GM18502 (cell line): Measurements from ENCODE around the gene IL34.

Source experiments
- ATAC-seq: cut with Tn5 transposase; IDR thresholded peaks from one replicate; pipeline ENCODE4 v1.9.1; 2021; ENCODE audit warnings: mild to moderate bottlenecking; ENCODE audit not compliant: unreplicated experiment, poor library complexity

The IL34 gene

DNA sequence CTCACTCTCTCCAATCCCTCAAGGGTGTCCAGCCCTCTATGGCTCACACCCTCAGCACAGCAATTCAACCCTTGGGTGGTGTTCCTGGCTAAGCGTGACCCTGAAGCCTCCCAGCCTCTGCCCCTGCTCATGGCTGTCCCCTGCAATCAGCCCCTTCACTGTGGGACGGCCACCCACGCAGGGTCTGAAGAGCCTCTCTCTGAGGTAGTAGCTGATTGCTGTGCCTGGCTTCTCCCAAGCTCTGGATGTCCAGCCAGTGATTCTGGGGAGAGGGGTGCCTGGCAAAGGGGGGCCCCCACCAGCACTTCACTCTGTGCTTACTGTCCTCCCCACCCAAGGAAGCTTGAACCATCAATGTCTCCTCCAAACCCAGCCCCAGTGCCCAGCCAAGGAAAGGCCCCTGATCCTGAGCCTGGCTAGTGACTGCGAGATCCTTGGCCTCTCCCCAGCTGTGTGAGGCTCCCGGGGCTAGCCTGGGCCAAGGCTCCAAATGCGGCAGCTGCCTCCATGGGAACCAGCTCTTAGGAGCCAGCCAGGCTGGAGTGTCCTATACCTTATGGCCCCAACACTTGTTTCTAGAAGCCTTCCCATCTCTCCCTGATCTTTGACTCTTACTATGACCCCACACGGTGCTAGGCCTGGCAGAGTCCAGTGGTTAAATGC, 29.6 kb downstream of the IL34 start:
- ATAC-seq: no peak

DNA sequence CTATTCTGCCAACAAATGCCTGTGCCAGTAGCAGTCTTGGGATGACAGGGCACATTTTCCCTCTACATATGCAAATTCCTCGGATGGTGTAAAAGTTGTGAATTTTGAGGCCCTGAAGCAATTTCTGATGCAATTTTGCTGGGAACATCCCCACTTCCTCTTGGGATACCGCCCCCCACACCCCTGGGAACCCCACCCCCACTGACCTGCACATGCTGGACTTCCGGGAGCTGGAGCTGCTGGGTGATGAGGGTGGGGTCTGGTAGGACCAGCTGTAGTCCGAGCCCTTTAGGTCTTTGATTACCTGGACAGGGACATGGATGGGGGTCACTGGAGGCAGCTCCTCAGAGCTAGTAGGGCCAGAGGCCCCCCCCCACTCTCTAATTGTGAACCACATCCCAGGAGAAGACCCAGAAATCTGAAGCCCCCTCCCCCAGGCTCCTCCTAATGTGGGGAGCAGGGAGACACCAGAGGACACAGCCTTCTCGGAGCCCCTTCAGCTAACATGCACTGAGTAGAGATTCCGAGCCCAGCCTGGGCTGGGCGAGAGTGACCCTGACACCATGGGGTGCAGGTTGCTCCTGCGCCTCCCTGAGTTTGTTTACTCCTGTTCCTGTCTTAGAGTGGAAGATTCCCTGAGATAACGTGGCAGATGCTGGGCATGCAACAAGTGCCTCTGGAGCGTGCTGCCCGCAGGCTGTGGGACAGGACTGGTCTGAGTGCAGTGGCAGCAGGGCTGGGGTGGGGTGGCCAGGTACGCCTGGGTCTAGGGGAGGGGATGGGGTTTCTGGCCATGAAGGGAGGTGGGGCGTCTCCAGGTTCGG, 30.5 kb downstream of the IL34 start:
- no peak for ATAC-seq

DNA sequence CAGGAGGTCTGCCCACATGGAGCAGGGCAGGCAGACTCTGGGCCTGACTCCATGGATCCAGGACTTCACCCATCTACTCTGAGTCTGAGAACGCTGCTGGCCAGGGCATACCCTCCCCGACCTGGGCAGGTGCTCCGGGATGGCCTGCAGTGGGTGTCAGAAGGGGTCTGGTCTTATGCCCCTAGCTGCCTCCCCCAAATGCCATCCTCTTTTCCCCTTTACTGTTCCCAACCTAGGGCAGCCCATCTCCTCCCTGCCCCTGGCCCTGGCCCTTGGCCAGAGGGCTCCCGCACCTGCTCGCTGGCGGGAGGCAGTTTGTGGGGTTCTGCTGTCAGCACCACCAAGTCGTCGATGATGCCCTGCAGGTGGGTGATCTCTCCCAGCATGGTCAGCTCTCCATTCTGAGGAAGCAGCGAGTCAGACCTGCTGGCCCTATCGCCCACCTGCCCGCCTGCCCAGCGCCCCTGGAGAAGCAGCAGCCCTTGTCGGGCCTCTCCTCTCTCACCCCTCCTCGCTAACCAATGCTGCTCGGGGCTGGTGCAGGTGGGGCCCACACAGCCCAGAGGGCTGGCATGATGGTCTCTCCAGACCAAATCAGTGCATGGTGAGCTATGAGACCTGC, 31.3 kb downstream of the IL34 start:
- no peak for ATAC-seq

DNA sequence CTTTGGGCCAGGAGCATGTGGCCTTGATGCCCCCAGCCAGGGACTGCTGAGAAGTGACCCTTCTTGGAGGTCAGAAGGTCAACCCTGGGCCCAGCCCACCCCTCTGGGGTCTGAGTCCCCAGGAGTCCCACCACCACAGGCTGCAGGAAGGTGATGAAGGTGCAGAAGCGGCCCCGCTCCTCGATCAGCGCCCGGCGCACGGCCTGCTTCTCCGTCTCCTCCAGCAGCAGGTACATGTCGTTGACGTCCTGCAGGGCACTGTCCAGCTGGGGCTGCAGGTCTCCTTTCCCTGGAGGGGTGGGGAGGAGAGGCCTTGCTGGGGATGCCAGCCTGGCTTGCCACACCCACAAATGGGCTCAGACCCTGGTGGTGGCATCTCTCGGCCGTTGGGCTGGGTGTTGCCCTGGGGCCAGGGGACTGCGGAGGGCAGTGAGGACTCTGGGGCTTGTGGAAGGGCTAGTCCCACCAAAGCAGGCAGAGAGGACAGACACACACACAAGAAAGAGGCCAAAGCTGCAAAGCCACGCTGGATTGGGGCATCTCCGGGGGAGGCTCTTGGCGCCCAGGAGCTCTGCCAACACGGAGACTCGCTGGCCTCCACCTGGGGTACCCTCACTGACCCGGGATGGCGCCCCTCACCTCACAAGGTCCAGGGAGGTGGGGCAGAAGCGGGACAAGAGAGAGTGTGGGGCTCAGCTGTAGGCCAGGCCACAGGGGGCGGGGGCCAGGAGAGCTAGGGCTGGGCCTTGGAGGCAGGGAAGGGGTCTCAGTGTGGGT, 31.9 kb downstream of the IL34 start:
- no peak for ATAC-seq

DNA sequence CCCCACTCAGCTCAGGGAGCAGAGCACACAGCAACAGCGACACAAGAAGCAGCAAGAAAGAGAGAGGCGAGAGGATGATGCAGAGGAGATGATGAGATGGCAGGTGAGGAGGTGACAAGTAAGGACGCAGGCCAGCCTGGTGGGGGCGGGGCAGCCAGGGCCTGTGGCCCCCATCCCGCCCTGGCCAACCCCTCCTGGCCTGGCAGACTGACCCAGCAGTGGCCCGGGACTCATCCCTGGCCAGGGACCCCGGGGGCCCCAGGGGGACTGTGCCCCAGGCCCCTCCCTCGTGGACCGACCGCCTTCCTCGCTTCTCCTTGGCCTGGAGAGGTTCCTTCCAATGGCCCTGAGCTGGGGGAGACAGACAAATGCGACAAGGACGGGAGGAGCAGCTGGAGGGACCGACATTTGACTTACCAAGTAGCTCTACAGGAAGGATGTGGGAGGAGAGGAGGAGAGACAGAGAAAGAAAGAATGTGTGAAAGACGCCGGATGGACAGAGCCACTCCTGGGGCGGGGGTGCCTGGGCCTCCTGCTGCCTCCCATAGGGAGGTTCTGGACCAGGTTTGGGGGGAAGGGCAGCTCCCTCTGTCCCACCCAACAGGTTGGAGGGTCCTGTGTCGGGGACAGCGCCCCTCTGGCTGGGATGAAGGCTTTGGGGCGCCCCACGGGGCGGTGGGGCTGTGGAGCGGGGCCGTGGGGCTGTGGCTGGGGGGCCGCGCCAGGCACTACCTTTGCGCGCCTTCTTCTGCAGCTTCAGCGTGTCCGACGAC, 32.7 kb downstream of the IL34 start:
- no peak for ATAC-seq

DNA sequence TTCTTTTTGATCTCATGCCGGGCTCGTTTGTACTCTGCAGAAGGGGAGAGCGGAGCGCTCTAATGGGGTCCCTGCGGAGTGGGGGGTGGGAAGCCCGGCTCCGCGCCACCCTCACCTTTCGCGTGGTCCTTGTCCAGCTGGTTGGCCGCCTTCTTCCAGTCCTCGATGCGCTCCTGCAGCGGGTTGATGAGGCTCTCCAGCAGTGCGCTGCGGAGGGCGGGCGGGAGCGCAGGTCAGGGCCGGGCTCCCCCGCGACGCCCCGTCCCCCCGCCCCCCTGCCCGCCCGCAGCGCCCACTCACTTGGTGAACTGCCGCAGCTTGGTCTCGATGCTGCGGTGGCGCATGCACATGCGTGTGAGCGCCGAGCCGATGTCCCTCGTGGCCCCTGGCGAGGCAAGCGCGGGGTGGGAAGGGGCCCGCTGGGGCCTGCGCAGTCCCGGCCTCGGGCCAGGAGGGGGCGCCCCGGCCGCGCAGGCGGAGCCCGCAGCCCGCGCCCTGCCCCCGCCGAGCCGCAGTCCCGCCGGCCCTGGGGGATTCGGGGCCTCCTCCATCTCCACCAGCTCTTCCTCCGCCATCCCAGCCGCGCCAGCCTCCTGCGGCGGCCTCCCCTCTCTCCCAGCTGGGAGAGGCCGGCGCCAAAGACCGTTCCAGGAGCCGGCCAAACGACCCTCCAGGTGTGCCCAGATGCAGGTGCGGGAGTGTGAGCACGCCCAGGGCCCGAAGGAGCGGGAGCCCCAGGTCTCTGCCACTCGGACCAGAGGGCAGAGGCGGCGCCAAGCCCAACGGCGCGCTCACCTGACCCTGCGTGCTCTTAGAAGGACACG, 33.5 kb downstream of the IL34 start:
- ATAC-seq: no peak

DNA sequence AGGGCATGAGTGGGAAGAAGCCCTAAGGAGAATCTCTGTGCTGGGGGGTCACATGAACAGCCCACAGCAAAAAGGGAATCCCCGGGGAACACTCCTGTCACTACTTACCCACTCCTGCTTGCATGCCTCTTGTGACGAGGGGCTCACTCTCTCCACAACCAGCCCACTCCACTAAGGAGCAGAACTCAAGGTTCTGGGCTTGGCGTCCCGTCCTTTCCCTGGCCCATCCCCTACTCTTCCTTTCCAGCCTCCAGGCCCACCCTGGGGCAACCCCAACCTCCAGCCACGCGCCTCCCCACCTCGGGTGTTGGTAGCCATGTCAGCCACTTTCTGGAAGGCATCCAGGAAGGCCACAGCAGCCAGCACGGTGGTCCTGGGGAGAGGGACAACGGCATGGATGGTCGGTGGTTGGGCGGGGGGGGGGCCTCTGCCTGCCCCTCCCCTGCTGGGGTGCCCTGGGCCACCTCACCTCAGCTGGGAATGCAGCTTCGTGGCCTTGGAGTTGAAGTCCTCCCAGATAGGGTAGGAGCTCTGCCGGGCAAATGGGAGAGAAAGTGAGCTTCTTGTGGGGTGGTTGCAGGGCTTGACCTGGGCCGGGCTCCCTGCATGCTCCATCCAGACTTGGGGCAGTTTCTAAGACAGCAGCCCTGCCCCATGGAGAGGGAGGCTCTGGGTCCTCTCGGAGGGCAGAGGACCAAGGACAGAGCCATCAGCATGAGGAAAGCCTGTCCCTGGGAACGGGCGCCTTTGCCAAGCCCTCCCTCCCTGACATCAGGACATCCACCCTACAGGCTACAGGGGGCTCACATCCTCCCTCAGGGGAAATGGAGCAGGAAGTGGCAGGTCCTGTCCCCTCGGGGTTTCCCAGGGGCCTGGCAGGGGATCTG, 34.4 kb downstream of the IL34 start:
- ATAC-seq: no peak

DNA sequence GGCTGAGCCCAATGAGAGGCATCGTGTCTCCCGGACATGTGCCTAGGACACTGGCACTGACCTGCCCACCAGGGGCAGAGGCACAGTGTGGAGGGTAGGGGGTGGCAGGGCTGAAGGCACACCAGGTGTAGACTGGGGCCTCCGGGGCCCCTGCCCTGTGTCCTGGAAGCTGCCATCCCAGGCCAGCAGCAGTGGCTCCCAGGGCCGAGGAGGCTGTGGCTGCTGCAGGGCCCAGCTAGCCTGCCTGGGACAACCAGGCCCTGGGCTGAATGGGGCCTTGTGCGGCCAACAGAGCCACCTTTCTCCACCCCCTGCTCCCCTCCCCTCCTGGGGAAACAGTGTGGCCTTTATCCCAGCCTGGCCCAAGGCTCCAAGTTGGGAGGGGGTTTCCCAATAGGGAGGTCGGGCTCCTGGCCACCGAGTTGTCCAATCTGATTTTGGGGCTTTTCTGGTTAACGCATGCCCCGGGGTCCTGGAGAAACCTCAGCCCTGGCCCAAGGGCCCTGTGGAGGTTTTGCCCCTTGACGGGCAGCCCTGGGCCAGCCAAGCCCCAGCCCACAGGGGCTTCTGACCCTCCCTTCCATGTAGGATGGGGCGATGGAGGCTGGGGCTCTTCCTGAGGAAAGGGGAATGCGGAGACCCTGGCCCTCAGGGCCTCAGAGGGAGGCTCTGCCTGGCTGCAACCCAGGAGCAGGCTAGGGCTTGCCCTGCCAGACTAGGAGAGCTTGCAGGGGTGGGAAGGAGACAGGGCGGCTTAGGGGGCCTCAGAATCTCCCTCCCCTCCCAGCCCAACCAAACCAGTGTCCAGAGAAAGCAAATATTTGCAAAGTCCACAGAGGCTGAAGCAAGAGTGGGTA, 35.3 kb downstream of the IL34 start:
- no peak for ATAC-seq

DNA sequence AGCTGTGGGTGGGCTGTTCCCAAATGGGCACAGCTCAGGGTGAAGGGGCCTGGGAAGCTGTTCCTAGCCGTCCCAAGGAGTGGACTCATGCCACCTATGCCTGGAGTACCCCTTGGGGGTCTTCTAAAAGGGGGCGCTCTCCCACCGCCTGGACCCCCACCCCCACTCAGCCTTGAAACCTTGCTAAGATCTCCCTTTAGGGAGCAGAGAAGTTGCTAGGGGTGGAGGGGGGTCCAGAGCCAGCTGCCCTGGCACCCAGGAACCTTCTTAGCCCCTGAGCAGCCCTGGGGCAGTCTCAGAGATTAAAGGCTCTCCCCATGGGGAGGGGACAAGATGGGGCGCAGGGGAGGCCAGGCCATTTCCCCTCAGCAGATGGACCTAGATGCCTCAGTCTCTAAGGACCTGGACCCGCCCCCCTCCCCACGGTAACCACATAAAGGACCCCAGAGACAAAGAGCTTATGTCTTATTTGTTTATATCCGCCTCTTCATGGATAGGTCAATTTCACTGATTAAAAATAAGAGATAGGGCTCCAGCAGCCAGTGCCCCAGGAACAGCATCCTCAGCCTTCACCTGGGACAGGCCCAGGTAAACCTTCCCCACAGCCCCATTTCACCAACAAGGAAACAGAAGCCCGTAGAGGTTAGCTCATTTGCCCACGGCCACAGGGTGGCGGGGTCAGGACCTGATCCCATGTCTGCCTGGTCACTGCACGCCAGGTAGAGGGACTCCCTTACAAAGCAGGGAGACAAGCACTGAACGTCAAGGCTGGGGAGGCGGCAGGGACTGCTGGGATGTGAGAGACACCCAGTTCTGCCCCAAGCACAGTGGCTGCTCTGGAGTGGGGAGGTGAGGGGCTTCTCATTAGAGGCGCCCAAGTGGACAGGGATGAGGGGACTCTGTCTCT, 36.1 kb downstream of the IL34 start:
- no peak for ATAC-seq

DNA sequence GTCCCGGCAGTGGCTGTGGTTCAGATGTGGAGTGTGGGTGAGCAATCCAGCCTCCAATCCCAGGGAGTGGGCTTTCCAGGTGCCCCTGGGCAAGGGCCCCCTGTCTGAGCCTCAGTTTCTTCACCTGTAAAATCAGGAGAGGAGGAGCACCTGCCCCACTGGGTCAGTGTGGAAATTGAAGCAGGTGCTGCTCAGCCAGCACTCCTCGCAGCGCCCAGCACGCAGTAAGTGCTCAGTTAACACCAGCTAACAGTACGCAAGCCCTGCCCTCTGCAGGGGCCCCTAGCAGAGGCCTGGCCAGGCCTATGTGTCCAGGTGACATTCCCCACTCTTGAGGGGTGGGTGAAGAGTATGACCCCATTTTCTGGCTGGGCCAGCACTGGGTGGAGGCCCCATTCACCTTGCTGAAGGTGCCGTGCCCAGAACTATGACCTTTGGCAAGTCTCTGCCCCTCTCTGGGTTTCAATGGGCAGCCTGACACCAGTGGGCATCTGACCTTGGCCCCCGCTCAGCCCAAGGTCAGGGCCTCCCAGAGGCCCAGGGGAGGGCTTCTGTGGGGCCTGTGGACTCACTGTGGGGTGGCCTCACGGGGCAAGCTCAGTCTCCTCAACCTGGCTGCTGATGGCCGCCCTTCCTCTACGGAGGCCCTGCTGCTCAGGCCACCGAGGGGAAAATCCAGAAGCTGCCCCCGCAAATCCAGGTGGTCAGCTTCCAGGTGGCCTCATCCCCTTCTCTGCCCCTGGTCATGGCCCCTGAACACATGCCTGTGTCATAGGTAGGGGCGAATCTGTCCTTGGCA, 37.0 kb downstream of the IL34 start:
- ATAC-seq: no peak

DNA sequence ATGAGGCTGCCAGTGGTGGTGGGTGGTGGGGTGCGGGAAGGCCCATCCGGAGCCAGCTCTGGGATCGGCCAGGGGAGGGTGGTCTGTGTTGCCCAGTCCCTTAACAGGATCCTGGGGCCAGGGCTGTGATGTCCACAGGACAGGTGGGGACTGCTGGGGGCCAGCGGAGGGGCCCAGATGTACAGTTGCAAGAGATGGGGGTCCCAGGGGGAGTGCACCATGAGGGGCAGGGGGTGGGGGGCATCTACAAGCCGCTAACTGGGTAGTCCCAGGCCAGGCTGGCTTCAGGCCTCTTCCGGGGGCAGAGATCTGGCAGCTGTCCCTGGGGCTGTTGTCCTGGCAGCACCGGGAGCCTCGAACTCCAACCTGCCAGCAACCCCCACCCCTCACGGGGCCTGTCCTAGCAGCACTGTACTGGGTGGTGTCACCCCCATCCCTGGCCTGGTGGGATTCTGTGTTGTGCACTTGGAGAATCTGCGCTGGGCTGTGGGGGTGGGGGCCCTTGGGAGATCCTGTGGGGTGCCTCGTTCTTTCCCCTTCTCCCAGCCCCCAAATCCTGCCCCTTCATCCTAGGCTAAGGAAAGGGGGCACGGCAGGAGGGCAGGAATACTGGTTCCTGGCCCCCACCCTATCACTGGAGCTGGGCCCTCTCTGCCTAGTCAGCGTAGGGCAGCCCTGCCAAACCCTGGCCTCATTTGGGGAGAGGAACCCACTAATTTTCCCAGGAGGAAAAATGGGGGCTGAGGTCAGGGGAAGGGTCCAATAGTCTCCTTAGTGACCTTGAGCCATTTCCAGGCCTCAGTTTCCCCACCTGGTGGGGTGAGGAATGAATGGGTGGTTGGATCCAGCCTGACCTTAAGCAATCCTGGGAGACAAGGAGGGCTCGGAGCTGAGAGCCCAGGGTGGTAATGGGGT, 38.0 kb downstream of the IL34 start:
- no peak for ATAC-seq

DNA sequence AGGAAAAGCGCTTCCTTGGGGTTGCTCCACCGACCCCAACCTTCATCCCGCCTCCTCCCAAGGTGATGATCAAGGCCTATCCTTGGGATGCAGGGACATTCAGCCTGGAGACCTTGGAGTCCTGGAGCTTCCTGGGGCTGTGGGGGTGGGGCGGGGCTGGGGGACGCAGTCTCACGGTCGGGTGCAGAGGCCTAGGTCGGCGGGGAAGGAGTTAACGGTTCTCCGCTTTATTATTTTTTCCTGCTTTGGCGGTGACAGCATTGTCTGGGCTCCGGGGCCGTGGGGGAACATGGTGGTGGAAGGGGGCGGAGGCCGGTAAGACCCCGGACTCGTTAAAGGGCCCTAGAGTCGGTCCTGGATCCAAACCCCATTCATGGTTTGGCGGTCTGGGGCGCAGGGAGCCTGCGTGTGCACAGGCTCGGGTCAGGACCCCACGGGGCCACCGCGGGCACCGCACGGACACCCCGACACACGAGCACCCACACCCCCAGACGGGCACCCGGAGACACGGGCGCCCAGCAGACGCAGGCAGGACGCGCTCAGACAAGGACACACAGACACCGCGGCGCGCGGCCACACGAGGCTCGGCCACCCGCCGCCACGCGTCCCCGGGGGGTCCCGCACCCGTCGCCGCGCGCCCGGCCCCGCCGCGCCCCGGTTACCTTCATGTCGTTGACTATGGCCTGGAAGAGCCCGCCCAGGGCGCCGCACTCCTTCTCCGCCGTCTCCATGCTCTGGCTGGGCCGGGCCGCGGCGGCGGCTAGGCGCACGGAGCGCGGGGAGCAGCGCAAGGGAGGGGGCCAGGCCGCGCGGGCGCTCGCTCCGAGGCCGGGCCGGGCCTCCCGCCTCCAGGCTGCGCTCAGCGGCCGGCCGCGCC, 38.9 kb downstream of the IL34 start:
- ATAC-seq: no peak

DNA sequence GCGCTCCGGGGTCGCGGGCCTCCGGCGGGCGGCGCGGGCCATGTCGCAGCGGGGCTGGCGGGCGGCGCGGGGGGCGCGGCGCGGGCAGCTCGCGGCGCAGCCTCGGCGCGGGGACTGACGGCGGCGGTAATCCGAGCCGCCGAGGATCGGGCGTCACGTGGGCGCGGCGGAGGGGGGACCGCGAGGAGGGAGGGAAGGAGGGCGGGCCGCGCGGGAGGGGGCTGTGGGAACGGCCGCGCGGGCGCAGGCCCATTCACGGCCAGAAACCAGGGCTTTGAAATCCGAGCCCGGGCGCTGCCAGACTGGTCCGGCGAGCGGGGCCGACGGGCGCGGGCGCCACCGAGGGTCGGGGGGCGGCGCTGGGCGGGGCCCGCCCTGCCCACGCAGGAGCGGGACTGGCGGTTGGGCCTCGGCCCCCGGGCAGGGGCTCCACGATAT, 39.6 kb downstream of the IL34 start, which contains the start of gene MTSS2:
MTSS2 (minus strand) TSS at position 116 of the 438 bp plus-strand sequence. CDS start 262 bp downstream, outside the sequence.
- no peak for ATAC-seq
